ENCODE results near the gene OR6Y1. TPM values are rescaled to one million over a fixed set of nuclear protein-coding genes. Genes with fewer than 3 reads are reported as not detected.

The OR6Y1 gene
- total RNA-seq, 1 donor from 2014 or later: not detected

GRCh38 chr1:158559696-158560095, 5.5 kb upstream of the OR6Y1 start:
- ATAC-seq (ENCODE audit: low read depth): no peak
- no peaks in the 10 kb centered on the region for H3K36me3 Mint-ChIP-seq (ENCODE audit: low read depth)
- POLR2A ChIA-PET: no interaction called here

DNA sequence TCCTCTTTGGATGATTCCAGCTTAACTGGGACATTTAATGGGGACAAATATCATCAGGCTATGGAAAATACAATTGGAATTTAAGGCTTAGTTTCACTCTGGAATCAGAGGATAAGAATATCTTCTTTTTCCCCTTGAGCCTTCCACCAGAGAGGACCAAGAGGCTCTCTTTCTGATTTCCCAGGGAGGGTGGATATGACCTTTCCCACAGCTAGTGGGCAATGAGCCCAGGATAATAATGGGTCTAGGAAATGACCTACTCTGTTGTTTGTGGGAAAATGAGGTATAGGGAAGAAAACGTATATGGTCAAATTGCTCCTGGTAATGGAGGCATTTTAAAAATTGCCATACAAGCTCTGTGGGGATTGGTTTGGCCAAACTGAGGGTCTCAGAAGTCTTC, 1.9 kb downstream of the OR6Y1 start:
- POLR2A ChIA-PET: no interaction called here
- no peaks in the 10 kb centered on the region for H3K9me3 Mint-ChIP-seq
- no peaks in the 10 kb centered on the region for H3K36me3 Mint-ChIP-seq (ENCODE audit: low read depth)
- CTCF ChIA-PET: no interaction called here
- DNase-seq (no peak), ATAC-seq (ENCODE audit: low read depth) (no peak)
- intact Hi-C loops (cut with micrococcal nuclease): no loop called here
- no peak overlapping the region for H3K4me3 Mint-ChIP-seq
- H3K27me3 Mint-ChIP-seq: peaks cover 16% of the 10 kb centered on the region
- H3K27ac Mint-ChIP-seq: no peak overlapping the region
- no peaks in the 10 kb centered on the region for H3K4me1 Mint-ChIP-seq
- TF ChIP-seq CTCF (IDR thresholded peaks at IDR 0.05): no peak

More at GRCh38 chr1:158559696-158560095, 5.5 kb upstream of the OR6Y1 start:
- DNase-seq: no peak
- H3K9me3 Mint-ChIP-seq: no peaks in the 10 kb centered on the region
- intact Hi-C loops (cut with micrococcal nuclease): no loop called here
- no peak overlapping the region for H3K27ac Mint-ChIP-seq
- CTCF ChIA-PET: no interaction called here
- H3K27me3 Mint-ChIP-seq: peaks cover 4% of the 10 kb centered on the region
- no peak for TF ChIP-seq CTCF (IDR thresholded peaks at IDR 0.05)
- H3K4me1 Mint-ChIP-seq: peaks cover 15% of the 10 kb centered on the region
- H3K4me3 Mint-ChIP-seq: no peak overlapping the region

DNA sequence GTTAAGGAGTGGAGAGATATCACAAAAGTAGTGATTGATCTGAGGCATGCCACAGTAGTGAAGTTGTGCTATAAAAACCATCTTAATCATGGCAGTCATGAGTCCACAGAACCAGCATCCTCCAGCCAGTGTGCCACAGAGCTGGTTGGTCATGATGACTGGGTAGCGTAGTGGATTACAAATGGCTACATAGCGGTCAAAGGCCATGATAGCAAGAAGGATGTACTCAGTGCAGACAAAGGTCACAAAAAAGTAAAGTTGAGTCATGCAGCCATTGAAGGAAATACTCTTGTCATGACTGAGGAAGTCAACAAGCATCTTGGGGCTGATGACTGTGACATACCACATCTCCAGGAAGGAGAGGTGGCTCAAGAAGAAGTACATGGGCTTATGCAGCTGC, 6.7 kb downstream of the OR6Y1 start:
- Mint-ChIP-seq H3K27me3 (peaks cover 17% of the 10 kb centered on the region), H3K36me3 (ENCODE audit: low read depth) (no peaks in the 10 kb centered on the region), H3K4me3 (no peak overlapping the region), H3K4me1 (no peaks in the 10 kb centered on the region), H3K27ac (no peak overlapping the region), H3K9me3 (no peaks in the 10 kb centered on the region)
- no peak for TF ChIP-seq CTCF (IDR thresholded peaks at IDR 0.05)
- ChIA-PET POLR2A (no interaction called here), CTCF (no interaction called here)
- no peak for DNase-seq
- intact Hi-C loops (cut with micrococcal nuclease): no loop called here
- ATAC-seq (ENCODE audit: low read depth): no peak

DNA sequence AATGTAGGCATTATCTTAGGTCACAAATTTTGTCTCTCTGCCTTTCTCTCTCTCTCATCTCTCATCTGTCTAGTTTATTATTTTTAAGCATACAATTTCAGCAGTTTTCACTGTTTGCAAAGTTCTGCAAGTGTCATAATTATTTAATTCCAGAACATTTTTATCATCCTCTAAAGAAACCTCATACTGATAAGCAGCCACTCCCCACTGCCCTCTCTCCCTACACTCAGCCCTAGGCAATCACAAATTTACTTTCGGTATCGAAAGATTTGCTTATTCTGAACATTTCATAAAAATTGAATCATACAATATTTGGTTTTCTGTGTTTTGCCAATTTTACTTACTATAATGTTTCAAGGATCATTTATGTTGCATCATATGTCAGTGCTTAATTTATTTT, 16.6 kb downstream of the OR6Y1 start:
- TF ChIP-seq CTCF (IDR thresholded peaks at IDR 0.05): no peak
- ChIA-PET CTCF (no interaction called here), POLR2A (no interaction called here)
- no peaks in the 10 kb centered on the region for H3K36me3 Mint-ChIP-seq (ENCODE audit: low read depth)
- no peak overlapping the region for H3K4me3 Mint-ChIP-seq
- intact Hi-C loops (cut with micrococcal nuclease): no loop called here
- ATAC-seq (ENCODE audit: low read depth) (no peak), DNase-seq (no peak)
- H3K4me1 Mint-ChIP-seq: no peaks in the 10 kb centered on the region
- H3K9me3 Mint-ChIP-seq: no peaks in the 10 kb centered on the region
- no peak overlapping the region for H3K27ac Mint-ChIP-seq
- H3K27me3 Mint-ChIP-seq: peaks cover 5% of the 10 kb centered on the region

GRCh38 chr1:158534496-158534895, 19.7 kb downstream of the OR6Y1 start:
- ATAC-seq (ENCODE audit: low read depth): no peak
- Mint-ChIP-seq H3K4me3 (no peak overlapping the region), H3K4me1 (no peaks in the 10 kb centered on the region), H3K27ac (no peak overlapping the region), H3K27me3 (peaks cover 13% of the 10 kb centered on the region), H3K36me3 (ENCODE audit: low read depth) (no peaks in the 10 kb centered on the region), H3K9me3 (no peaks in the 10 kb centered on the region)
- intact Hi-C loops (cut with micrococcal nuclease): no loop called here
- TF ChIP-seq CTCF (IDR thresholded peaks at IDR 0.05): no peak
- ChIA-PET CTCF (no interaction called here), POLR2A (no interaction called here)
- no peak for DNase-seq
